SHP77 (cell line): ENCODE measurements around the gene APOM.
A peak's percentile ranks its signal among the peaks of the same experiment; 100 is the strongest.

Experiments used
- DNase-seq, 2 experiments: peaks; one replicate each; lab custom pipeline; 2025; lab: John Stamatoyannopoulos, UW

APOM gene

DNA sequence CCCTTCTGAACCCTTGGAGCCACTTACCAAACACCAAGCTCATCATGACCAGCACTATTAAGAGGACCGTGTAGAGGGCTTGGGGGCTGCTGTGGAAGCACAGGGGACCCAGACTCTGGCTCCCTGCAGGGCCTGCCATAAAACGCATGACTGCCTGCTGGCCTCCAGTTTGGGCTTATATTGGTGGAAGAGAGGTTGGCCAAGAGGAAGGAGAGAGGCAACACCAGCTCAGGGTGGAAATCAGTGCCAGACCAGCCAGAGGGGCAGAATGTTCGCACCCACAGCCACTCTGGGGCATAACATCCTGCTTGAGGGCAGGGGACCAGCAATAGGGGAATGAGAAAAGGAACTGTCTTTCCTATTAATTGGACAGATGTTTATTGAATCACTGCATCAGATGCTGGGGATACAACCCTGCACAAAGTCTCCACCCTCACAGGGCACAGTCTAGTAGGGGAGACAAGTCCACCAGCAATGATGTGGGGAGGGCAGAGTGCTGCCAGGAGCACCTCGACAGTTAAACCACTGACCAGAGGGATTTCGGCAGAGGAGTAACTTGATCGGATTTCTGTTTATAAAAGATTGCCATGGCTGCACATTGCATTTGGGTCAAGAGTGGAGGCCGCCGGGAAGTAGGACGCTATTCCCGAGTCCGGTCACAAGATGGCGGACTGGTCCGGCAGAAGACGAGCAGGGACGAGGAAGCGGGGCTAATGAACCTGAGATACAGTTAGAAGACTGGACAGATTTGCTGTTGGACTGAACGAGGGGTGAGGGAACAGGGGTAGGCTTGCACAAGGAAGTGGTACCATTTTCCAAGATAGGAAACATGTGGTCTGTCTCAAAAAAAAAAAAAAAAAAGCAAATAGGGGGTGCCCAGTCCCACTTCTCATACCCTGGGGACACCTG is 24.8 kb downstream of the APOM start, which contains the start of gene LY6G5C:
Gene LY6G5C, minus strand, starts transcription at position 842 of the 909 bp plus-strand sequence. Its CDS starts 694 bp downstream, at position 148.
- peak; percentile 80 to 86 for DNase-seq

DNA sequence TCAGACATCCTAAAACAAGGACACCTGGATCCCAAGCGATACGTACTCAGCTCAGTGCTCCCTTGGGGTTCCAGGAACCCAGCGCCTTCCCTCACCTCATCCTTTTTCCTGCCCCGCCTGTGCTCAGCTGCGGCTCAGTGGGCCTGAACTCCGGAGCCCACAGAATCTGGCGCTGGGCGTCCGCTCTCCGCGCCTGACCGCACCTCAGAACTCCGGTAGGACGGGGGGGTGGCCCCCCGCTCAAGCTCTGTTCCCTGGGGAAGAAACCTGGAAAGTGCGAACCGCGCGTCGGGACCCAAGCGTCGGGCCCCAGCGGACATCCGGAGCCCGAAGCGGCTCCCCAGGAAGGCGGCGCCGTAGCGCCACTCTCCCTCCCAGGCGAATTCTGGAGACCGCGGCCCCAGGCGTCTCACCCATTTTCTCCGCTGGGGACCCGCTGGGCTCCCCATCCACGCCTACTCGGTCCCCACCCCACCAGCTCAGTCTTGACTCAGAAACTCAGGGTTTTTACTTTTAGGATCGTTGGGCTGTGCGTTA is 25.5 kb downstream of the APOM start:
- peak in 1 of 2 experiments; percentile 32 for DNase-seq

DNA sequence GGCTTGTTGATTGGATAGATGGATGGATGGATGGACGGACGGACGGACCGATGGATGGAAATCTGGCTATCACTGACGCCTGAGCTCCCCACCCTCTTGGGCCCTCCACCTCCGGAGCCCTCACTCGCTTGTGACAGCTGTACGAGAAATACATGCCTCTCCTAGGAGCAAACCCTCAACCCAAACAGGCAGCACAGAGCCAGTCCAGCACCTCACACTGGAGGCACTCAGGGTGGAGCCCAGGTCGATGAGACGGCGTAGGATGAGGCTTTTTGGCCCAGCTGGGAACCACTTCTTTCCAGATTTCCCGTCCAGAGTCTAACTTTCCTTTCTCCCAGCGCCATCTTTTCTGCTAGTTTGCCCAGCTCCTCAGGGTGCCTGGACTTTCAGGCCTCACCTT is 27.9 kb downstream of the APOM start:
- DNase-seq, result no peak

DNA sequence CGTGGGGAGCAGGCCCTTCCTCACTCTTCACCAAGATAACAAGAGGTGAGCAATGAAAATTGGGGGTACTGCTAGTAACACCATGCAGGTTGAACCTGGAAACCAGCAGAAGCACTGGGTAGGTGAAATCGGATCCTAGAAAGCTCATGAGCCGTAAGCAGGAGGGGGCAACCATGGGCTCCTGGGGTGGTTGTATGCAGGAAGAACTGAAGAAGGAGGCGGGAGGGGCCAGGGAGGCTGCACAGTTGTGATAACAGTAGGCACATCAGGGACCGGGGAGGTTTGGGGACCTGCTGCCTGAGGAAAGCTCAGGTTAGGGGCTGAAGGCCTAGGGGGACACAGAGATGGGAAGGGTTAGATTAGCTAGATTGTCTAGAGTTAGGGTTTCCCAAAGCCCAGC is 30.8 kb downstream of the APOM start:
- no peak for DNase-seq

DNA sequence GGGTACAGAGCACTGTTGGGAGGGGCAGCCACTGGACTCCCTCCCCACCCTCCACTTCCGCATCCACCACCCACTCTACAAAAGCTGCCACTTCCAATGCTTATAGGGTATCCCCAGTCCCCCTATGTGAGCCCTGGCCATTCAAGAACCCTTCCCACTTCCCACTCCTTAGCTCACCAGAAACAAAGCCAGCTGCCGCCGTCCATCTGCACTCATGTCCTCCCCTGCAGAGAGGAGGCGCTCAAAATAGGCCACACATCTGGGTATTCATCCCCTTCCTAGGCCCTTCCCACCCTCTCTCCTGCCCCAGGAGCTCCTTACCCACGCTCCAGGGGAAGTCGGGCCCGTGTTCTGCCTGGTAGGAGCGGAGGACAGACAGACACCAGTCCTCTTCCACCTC is 31.6 kb downstream of the APOM start:
- no peak for DNase-seq

DNA sequence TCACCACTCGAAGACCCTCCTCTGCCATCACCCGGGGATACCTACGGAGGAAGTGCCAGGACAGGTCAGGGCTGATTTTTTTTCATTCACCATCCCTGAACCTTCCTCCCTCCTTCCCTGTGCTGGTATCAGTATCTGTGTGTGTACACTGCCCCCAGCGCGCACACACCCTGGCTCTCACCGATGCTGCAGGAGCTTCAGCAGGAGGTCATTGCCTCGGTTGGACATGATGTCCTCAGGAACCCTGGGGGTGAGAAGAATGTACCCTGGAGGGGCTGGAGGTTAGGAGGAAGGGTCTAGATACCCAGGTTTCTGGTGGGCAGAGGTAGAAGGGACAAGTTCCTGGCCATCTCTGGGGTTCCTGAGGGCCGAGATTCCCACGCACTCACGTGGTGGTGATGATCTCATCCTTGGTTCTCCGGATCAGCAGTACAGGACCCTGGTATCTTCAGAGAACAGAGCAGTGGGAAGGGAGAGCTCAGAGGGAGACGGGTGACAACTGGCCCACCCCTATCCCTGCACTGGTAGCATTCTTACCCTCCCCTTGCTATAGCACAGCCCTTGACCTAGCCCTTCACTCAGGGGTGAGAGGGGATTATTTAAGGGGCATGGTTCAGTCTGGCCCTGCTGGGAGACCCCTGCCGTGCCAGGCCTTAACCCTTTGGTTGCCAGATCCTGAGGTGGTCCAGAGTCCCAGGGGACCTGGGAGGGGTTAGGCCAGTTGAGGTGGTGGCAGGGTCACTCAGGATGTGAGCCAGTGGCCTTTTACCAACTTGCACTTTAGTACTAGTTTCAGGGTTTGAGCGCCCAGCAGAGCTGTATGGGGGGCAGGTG is 32.4 kb downstream of the APOM start:
- DNase-seq, result no peak

DNA sequence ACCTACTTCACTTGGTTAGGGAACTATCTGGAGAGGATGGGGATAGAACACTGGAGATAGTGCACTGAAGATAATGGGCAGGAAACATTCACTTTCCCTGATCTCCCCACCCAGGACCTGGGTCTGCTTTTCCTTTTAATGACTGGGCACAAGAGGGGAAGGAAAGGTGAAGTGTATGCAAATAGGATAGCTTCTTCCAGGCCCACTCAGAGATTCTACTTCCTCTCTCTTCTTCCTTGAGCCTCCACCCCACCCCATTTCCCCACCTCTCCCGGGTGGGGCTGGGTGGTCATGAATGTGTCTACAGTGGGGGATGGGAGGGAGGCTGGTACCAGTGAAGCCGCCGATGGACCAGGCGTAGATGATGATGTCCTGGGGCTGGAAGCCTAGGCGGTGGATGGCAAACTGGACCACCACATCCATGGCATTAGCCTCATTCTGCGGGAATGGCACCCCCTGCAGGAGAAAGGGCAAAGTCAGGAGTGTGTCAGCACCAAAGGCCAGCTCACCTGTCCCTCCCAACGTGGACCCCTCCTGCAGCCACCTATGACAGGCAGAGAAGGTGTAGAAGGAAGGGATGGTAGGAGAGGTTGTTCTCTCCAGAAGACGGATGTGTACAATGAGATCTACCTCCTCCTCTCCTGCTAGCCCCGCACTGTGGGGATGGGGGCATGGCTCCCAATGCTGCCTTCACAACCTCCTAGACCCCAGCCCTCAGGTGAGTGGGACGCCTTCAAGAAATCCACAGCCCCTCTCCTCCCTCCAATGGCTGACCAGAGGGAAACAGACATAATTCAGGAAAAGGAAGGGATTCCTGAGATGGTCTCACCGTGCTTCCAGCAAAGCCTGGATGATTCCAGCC is 33.8 kb downstream of the APOM start:
- DNase-seq, result no peak

DNA sequence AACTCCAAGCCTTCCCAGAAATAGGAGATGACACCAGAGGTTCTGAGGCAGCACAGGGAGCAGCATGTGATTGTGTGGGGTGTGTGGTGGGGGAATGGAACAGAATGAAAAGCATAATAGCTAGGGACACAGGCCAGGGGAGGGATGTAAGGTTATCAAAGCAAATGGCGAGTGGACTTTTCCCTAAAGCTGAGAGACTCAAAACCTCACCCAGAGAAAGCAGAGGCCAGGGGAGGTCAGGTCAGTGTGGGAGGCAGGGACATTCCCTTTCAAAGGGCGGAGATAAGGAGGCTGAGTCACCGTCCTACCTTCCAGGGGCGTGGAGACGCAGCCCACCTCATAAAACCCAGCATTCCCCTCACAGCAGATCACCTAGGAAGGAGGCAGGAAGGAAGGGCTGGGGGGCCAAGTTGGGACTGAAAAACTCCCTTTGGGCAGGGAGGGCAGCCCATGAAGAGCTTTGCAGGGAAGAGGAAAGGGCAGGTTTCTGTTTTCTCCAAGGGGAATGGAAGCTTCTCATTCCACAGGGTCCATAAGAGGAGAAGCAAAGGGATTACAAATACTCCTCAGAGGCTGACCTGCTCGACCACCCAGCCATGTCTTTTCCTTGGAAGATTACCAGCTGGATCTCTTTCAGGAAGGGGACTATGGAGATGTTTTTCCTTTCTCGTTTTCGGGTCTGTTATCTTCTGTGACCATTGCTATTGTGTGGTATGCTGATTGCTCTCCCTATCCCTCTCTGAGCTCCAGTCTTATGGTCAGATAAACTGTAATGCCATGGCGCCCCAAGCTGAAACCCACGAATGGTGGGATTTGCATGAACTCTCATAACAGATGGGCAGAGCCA is 34.8 kb downstream of the APOM start:
- no peak for DNase-seq

DNA sequence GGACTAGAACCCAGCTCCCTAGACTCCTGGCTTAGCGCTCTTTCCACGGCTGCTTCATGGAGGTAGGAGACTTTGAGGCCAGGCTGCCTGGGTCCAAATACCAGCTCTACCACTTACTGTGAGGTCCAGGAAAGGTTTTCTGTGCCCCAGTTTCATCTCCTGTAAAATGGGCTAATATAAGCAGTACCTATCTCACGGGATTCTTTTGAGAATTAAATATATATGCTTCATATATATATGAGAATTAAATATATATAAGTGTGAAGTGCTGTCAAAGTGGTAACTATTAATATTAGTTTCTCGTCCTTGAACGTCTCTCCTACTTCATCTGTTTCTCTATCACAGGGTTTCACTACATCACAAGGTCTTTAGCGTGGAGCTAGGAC is 35.4 kb downstream of the APOM start:
- DNase-seq, result no peak

DNA sequence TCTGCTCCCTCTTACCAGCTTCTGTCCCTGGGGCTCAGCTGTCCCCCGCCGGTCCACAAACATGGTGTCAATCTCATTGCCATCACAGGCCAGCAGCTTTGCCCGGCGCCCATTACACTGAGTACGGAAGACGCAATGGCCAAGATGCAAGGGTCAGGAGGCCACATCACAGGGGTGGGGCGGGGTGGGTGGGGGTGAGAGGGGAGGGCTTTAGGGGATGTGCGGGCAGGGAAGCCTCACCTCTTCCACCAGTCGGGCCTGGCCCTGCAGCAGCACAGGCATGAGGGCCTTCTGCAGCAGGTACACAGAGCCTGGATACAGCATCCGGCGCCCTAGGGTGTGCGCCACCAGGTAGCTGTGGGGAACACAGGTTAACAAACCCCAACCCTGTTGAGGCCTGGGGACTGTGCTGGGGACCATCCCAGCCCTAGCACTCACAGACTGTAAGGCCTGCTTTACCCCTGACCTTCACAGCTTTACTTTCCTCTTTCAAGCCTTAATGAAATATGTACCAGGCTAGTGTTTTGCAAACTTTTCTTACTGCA is 35.9 kb downstream of the APOM start:
- no peak for DNase-seq

DNA sequence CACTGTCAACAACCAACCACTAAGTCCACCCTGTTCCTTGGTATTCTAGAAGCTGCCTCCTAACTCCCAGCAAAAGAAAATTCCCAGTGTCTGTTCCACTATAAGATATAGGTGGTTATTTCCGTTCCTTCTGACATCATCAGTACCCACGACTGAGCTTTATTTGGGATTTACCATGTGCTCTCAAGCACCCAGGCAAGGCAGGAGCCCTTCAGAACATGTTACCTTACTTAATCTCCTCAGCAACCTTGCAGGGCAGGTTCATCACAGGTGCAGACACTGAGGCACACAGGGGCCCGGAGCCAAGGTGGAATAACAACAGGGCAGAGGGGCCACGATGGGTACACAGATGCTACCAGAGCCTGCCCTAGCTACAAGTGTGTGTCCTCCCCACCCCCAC is 36.7 kb downstream of the APOM start:
- DNase-seq, result no peak

DNA sequence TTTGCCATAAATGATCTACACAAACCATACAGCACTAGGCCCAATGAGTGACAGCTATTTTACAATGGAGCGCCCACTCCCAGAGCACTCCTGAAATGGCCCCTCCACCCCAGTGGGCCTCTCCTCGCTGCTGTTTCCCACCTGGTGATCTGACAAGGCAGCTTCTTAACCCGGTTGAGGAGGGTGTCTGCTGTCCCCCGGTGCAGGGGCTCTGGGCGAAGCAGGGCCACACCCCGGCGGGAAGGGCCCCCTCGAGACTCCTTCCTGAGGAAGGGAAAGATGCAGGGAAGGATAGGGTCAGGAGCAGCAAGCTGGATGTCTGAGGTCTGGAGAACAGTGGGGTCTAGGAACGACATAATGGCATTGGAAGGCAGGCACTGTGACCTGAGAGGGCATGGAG is 37.2 kb downstream of the APOM start:
- DNase-seq, result no peak

DNA sequence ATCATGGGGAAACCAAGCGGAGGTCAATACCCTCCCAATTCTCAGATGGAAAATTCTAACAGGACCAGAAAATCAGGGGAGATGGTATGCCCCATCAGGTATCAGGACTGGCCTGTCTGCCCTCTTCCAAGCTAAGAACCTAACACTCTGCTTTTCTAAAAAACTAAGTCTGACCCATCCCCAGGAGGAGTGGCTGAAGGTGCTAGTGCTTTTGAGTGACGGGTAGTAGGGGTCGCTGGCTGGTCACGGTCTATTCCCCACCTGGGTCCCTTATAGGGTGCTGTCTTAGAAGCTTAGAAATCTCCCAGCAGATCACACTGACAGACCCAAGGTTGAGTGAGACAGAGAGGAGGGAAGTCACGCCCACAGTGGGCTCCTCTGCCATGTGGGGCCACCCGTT is 37.8 kb downstream of the APOM start:
- no peak for DNase-seq

DNA sequence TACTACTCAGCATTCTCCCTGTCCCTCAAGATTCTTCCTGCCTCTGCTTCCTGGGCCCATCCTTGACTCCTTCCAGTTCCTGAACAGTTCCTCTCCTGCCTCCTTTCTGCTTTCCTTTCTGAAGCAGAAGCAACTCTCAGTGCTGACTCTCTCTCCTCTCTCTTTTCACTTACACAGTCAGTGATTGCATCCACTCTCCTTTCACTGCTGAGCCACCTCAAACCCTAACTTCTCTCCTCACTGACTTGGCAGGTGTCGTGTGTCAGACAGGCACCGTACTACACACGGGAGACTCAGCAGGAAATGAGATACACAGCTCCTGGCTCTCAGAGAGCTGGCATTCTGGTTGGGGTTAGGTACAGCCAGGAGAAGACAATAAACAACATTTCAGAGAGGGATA is 41.9 kb downstream of the APOM start:
- DNase-seq, result no peak

DNA sequence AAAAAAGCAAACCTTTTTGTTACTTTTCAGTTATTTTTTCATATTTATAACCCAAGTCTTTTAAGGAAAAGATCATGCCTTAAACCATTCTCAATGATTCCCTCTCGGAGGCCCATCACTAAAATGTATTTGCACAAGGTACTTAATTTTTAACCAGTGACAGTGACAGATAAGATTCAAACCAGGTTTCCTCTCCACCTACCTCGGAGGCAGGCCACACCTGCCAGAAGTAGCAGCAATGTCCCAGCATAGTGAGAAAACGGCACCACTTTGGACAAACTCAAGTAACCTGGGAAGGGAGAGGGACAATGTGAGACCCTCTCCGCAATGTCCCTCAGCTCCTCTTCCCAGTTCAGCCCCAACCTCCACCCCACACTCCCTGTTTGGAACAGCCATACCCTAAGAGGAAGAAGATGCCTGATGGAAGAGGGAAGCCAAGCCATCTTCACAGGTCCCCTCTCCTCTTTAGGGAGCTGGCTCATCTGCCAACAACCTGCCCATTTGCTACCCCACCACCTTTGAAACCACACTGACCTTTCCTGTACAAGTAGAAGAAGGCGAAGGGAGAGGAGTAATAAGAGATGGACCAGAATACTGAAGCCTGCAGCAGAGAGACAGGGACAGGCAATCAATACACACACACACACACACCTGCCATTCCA is 45.2 kb downstream of the APOM start:
- DNase-seq, result no peak

DNA sequence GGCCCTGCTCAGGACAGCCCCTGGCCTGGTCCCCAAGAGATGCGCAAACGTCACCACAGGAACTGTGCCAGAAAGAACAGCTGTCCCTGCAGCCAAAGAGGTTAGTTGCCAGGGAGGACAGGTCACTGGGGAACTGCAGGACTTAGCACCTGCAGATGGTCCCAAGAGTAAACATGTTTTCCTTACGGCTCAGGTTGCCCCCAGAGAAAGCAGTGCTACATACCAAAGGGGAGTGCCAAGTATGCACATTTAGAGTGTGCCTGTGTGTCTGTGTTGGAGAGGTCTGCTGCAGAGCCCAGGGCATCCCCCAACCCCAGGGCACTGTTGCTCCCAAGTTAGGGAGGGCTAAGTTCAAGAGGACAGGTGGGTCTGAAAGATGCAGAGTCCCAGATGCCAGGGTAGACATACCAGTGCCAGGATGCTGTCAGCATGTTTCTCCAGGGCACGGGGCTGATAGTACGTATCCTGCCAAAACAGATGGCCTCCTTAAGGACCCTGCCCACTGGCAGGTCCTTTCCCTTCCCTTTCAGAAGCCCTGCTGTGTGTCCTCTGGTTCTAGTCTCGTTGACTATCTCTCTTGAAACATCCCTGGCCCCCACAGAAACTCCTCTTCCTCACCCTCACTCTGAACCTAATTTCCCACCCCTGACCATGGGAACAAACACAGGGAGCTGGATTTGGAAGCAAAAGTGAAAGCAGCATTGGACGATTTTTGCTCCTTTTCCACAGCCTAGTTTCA is 46.1 kb downstream of the APOM start:
- DNase-seq, result peak; percentile 71

DNA sequence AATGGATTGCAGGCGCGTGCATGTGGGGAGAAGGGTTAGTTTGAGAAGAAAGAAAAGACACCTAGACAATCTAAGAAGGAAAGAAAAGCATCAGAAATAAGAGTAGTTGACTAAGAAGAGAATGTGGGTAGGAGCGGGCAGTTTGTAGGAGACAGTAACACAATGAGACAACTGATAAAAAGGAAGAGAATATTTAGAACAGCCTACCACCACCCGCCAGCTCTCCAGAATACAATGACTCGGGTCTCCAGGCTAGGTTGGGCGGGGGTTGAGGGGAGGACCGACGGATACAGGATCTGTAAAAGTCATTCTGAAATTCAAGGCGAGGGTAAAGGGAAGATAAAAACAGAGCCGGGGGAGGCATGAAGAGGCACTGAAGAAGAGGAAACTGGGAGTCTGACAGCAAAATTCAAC is 46.7 kb downstream of the APOM start:
- DNase-seq, result no peak

DNA sequence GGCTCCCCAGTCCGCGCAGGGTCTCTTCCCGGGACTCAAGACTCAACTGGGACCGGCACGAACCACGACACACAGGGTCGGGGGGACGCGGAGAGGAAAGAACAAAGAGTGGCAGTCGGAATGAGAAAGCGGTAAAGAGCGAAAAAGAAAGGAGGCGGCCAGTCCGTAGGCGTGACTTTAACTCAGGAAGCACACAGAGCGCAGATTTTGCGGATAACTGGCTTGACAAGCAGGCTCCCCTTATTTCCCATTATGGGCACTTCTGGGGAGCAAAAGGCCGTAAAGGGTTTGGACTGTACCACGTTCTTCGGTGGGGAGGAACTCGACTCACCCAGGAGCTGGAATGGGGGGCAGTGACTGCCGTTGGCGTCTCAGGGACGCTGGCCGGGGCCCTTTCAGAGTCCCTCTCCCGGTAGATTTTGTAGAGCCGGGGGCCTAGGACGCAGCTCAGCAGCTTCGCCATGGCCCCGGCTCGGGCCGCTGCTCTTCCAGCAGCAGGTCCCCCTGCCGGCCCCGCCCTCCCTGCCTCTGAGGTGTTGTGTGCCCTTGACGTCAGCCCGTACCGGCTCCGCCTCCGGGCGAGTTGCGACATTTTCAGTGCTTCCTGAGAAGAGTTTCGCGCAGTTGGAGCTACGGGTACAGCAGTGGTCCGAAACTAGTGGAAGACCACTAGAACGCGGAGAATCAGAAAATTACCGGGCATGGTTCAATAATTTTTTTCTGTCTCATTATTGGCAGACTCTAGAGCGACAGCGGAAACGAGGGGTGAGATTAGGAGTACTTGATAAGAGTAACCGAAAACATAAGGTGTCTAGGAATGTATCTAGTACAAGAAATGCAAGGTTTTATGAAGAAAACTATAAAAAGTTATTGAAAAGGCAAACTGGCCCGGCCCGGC is 47.4 kb downstream of the APOM start, which contains the start of gene ABHD16A:
Gene ABHD16A, minus strand, starts transcription at position 506 of the 898 bp plus-strand sequence. Its CDS starts 43 bp downstream, at position 463.
- DNase-seq, result peak; percentile 97 to 98
